ENCODE results near the gene NKIRAS1.

- TF ChIP-seq CTCF (conservative IDR thresholded peaks at IDR 0.05 in 1 of 2, IDR thresholded peaks at IDR 0.05 in 1 of 2; ENCODE audit: low read depth in 1 of 2, low read length in 2 of 2): no peak
- no peak for TF ChIP-seq EZH2 (IDR thresholded peaks at IDR 0.05; ENCODE audit: low read length, missing control alignments)
Observed at GRCh38 chr3:23913182-23913581, 3.6 kb downstream of the NKIRAS1 start.
